GM18909 (cell line): ENCODE results near the gene PRR7.

Experiments used
- ATAC-seq: cut with Tn5 transposase; IDR thresholded peaks from one replicate; pipeline ENCODE4 v1.9.1; 2021; ENCODE audit warnings: mild to moderate bottlenecking; ENCODE audit not compliant: unreplicated experiment, poor library complexity

Gene PRR7

GRCh38 chr5:177434437-177434836, 12.2 kb upstream of the PRR7 start:
- ATAC-seq: no peak

GRCh38 chr5:177434942-177435738, 11.5 kb upstream of the PRR7 start:
- no peak for ATAC-seq

- no peak for ATAC-seq
These were observed 10.6 kb upstream of the PRR7 start for GRCh38 chr5:177435847-177436536.

GRCh38 chr5:177437623-177438022, 9.0 kb upstream of the PRR7 start:
- ATAC-seq: no peak

DNA sequence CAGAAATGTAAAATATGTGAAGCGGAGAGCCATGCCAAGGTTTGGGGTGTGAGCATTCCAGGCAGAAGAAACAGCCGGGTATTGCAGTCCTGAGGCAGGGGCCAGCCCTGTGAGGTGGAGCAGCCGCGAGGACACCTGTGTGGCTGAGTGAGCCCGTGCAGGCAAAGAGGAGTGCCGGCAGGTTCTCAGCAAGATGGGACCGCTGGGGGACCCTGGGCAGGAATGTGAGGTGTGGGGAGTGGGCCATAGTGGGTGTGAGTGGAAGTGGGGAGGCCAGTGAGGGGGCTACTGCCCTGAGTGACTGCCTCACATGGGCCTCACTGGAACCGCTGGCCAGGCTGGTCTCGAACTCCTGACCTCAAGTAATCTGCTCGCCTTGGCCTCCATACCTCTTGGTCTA, 8.1 kb upstream of the PRR7 start:
- ATAC-seq: no peak

DNA sequence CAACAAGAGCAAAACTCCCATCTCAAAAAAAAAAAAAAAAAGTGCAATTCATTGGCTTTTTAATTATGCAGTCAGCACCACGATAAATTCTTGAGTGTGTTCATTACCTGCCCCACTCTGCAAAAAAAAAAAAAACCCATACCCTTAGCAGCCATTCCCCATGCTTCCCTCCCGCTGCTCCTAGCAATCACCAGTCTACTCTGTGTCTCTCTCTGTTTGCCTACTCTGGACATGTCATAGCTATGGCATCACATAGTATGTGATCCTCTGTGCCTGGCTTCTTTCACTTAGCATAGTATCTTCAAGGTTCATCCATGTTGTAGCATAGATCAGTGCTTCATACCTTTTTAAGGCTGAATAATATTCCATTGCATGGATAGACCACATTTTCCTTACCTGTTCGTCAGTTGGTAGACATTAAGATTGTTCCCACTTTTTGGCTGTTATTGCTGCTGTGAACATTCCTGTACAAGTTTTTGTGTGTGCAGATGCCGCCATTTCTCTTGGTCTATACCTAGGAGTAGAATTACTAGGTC, 7.0 kb upstream of the PRR7 start:
- no peak for ATAC-seq

DNA sequence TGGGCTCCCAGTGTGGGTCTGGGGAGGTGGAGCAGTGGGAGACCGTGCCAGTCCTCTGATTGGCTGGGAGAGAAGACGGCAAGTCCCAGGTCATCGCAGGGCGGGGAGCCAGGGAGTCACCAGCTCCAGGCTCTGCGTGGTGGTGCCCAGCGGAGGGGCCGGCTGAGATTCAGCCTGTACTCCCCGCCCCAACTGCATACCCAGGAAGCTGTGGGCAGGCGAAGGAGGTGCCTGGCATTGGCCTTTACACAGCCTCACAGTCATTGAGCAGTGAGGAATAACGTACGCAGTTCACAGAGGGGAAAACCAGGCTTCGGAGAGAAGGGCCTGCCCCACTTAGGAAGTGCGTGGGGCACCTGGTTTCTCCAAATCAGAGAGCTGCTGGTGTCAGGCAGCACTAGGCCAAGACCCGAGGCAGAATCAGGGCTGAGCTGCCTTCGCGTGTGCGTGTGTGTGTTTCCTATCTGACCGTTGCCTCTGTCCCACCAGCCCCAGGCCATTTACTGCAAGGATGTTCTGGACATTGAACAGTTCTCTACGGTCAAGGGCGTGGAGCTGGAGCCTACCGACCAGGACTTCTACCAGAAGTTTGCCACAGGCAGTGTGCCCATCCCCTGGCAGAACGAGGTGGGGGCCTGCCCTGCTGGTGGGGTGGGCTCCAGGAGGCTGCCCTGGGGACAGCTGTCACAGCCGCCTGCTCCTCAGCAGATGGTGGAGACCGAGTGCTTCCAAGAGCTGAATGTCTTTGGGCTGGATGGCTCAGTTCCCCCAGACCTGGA, 6.2 kb upstream of the PRR7 start:
- no peak for ATAC-seq

GRCh38 chr5:177440990-177441780, 5.4 kb upstream of the PRR7 start:
- ATAC-seq: no peak

DNA sequence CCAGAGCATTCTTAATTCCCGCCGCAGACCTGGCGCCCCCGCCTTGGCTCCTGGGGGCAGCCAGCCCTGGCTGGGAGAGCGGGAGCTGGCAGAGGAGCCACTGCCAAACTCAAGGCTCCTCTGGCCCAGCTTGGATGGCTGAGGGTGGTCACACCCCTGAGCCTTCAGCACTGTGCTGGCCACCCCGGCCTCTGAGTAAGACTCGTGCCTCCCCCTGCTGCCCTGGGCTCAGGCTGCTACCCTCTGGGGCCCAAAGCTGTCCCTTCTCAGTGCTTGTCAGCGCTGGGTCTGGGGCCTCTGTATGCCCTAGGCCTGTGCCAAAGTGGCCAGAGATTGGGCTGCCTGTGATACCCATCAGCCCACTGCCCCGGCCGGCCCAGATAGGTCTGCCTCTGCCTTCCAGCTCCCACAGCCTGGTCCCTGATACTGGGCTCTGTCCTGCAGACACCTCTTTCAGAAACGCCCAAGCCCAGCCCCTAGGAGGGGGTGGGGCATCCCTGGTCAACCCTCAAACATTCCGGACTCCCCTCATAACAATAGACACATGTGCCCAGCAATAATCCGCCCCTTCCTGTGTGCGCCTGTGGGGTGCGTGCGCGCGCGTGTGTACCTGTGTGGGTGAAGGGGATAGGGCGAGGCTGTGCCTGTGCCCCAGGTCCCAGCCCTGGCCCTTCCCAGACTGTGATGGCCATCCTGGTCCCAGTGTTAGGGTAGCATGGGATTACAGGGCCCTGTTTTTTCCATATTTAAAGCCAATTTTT, 4.4 kb upstream of the PRR7 start:
- ATAC-seq: no peak

DNA sequence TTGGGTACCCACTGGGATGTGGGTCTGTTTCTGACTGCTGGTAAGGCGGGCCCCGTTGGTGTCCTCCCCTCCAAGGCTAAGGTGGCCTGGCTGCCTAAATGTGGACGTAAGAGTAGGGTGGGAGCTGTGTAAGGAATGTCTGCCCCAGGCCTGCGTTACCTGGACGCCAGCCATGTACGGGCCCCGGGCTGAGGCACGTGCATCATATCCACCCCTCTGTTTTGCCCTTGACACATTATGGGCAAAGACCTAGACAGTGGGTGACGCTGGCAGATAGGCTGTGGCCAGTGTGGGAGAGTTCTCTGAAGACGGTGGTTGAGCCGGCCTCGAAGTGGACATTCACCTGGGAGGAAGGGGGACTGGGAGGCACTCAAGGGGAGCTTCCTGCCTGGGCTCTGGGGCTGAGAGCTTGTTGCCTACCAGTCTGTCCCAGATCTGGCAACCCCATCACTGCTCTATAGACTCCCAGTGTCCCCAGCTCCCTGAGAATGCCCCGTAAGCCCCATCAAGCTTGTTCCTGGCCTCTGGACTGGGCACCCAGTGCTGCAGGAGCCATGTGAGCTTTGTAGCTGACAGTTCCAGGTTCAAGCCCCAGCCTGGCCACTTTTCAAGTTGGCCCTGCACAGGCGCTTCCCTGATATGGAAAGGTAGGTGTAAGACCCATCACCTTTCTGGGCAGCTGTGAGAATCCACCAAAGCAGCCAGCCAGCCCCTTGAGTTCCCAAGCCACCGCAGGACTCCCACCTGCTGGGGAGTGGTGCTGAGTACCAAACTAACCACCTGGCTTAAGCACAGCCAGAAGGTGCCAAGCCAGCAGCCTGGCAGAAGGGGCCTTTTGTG, 3.2 kb upstream of the PRR7 start:
- no peak for ATAC-seq

GRCh38 chr5:177444106-177445051, 2.2 kb upstream of the PRR7 start:
- no peak for ATAC-seq

DNA sequence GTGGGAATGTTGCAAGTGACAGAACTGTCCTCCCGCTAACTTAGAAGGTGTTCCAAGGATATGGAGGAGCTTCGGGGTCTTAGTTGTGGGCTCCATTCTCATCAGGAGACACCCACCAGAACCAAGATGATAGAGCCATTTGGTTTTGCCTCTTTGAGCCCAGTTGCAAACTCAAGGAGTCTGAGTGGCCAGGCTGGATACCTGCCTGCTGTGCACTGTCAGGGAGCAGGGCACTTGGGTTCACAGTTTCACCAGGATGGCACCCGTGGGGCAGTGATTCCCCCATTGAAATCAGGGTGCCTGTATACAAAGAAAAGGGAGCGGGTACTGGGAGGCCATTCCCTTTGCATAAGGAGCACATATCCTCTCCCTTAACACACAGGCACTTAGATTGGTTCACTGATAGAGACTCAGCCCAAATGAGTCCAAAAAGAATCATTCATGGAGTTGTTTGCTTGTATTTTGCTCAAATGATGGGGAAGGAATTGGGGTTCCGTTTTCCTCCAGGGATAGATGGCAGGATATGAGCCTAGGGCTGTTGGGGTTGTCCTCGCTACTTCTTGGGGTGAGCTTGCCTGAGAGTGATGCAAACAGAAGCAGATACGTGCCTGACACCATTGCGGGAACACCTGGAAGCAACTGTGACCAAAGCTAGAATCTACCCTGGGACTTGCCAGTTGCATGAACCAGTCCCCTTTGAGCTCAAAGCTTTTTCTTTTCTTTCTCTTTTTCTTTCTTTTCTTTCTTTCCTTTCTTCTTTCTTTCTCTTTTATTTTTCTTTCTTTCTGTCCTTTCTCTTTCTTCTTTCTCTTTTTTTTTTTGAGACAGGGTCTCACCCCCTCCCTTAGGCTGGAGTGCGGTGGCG, 1.3 kb upstream of the PRR7 start:
- ATAC-seq: no peak

- no peak for ATAC-seq
These were observed 756 bp upstream of the PRR7 start for GRCh38 chr5:177445917-177446199.

- ATAC-seq: peak; percentile 39
These were observed 524 bp downstream of the PRR7 start for GRCh38 chr5:177447066-177447610.

DNA sequence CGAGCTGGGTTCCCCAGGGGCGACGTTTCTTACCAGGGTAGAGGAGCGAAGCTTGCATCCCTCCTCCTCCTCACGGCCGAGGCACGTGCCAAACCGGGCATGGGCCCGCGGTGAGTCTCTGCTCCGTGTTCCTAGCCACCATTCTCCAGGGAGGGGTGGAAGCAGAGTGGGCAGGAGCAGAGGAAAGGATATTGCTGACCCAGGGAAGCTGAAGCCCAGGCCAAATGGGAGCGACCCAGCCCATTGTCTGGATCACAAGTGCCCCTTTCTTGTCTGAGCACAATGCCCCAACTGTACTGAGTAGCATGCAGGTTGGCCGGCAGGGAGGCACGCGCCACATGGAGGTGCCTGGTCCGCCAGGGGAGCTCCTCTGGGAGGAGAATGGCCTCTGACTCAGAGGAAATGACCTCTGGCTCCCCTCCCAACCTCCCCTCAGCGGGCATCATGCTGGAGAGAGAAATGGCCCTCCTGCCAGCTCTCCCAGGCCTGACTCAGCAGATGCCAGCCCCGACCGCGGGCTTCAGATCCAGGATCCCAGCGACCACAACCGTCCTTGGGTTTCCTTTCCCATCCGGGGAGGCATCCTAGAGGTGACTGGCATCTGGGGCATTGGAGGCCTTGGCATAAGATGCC, 1.1 kb downstream of the PRR7 start:
- no peak for ATAC-seq
